Ishikawa (cell line): ENCODE data around the gene CALHM3.

Experiments used
- CREB1 ChIP-seq: IDR thresholded peaks from 2 replicates; pipeline ENCODE4 v1.6.1; 2012; ENCODE audit warnings: low read depth
- EP300 ChIP-seq: IDR thresholded peaks from 2 replicates; pipeline ENCODE4 v1.6.1; 2012; ENCODE audit warnings: borderline replicate concordance
- NFIC ChIP-seq: IDR thresholded peaks from 2 replicates; pipeline ENCODE4 v1.6.1; 2012
- RAD21 ChIP-seq: IDR thresholded peaks from 2 replicates; pipeline ENCODE4 v1.6.1; 2012; ENCODE audit warnings: low read depth
- ZBTB7A ChIP-seq: IDR thresholded peaks from 2 replicates; pipeline ENCODE4 v1.6.1; 2012; ENCODE audit warnings: low read depth

GRCh38 chr10:103472005-103472404 is 7.0 kb downstream of the CALHM3 start:
- no peak for TF ChIP-seq EP300
- TF ChIP-seq RAD21 = no peak
- no peak for TF ChIP-seq CREB1
- no peak for TF ChIP-seq NFIC
- TF ChIP-seq ZBTB7A = no peak
